Neural cell (in vitro differentiated cells): ENCODE data around the gene POLR2B.

Experiments
- MXI1 ChIP-seq: fragments of 450-650 bp; conservative IDR thresholded peaks from 2 replicates; pipeline ENCODE4 v1.6.1; 2014; ENCODE audit warnings: antibody characterized with exemption, mild to moderate bottlenecking; ENCODE audit not compliant: poor library complexity, severe bottlenecking
- SMC3 ChIP-seq: fragments of 450-650 bp; conservative IDR thresholded peaks from 2 replicates; pipeline ENCODE4 v1.6.1; 2014; ENCODE audit warnings: antibody characterized with exemption, mild to moderate bottlenecking, moderate library complexity; ENCODE audit not compliant: poor library complexity
- TF ChIP-seq, protein P1 (sequence below): fragments of 450-650 bp; IDR thresholded peaks from 2 replicates; pipeline ENCODE4 v1.5.1; 2014; ENCODE audit warnings: antibody characterized with exemption, mild to moderate bottlenecking, moderate library complexity; ENCODE audit not compliant: poor library complexity, severe bottlenecking

DNA sequence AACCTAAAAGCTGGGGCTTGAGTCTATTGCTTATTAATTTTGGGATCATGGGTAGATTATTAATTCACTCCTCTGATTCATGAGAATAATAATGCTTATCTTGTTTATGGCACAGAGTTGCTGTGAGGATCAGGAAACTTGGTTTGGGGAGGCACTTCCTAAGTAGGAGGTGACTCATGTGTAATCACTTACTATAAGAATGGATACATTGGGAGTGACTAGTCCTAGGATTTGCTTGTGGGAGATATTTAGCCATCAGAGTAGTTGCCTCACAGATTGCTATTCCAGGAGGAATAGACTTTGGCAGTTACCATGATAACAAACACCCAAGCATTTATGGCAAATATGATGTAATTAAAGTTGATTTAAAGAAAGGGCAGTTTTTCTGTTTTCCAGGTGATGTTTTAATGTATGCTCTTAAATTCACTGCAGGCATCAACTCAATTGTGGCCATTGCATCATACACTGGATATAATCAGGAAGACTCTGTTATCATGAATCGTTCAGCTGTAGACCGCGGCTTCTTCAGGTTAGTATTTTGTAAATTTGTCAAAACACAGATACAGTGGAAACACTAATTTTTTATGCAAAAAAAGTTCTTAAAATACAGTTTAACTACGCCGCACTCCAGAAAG is 41.9 kb downstream of the POLR2B start:
- TF ChIP-seq, protein P1, sequence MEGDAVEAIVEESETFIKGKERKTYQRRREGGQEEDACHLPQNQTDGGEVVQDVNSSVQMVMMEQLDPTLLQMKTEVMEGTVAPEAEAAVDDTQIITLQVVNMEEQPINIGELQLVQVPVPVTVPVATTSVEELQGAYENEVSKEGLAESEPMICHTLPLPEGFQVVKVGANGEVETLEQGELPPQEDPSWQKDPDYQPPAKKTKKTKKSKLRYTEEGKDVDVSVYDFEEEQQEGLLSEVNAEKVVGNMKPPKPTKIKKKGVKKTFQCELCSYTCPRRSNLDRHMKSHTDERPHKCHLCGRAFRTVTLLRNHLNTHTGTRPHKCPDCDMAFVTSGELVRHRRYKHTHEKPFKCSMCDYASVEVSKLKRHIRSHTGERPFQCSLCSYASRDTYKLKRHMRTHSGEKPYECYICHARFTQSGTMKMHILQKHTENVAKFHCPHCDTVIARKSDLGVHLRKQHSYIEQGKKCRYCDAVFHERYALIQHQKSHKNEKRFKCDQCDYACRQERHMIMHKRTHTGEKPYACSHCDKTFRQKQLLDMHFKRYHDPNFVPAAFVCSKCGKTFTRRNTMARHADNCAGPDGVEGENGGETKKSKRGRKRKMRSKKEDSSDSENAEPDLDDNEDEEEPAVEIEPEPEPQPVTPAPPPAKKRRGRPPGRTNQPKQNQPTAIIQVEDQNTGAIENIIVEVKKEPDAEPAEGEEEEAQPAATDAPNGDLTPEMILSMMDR: no peak
- TF ChIP-seq MXI1 (no peak), SMC3 (no peak)
